ENCODE data around the gene MNAT1. TPM values are rescaled to one million over a fixed set of nuclear protein-coding genes. Genes with fewer than 3 reads are reported as not detected.

MNAT1 gene
- total RNA-seq, 1 experiment from 2014 or later = 79.7 TPM

- Histone ChIP-seq H3K27me3 (ENCODE audit: insufficient read depth, low read depth) (no peaks in the 10 kb centered on the region), H3K9me3 (ENCODE audit: insufficient read depth, low read depth) (no peaks in the 10 kb centered on the region), H3K4me3 (no peak overlapping the region), H3K36me3 (ENCODE audit: low read depth) (0 out of 2 replicates have a peak, but pooled peaks cover 3% of the 10 kb centered on the region), H3K4me1 (replicated peaks; ENCODE audit: insufficient read depth) (peaks cover 18% of the 10 kb centered on the region), H4K20me1 (ENCODE audit: insufficient read depth) (peaks cover 7% of the 10 kb centered on the region; the same call in 1 of the 2 replicates), H3F3A (ENCODE audit: insufficient read depth, low read depth) (no peaks in the 10 kb centered on the region; the same call in 1 of the 2 replicates), H3K27ac (no peak overlapping the region), H3K4me2 (no peak overlapping the region), H3K79me2 (ENCODE audit: low read depth) (peaks cover 52% of the 10 kb centered on the region), H2AFZ (no peak overlapping the region), H3K9me2 (ENCODE audit: insufficient read depth) (no peaks in the 10 kb centered on the region; the same call in 1 of the 2 replicates)
- ChIA-PET CTCF (no interaction called here), POLR2A (ENCODE audit: unreplicated experiment) (no interaction called here)
- intact Hi-C loops (cut with micrococcal nuclease; ENCODE audit: unreplicated experiment) = no loop called here
- TF ChIP-seq CTCF (conservative IDR thresholded peaks at IDR 0.05) (no peak), EZH2 (IDR thresholded peaks at IDR 0.05; ENCODE audit: low read depth) (no peak)
- no TSS peak for BruUV-seq (replicated peaks)
- no peak for DNase-seq
Observed at GRCh38 chr14:60786905-60787304, 52.3 kb downstream of the MNAT1 start.

- intact Hi-C loops (cut with micrococcal nuclease; ENCODE audit: unreplicated experiment) = no loop called here
- CTCF ChIA-PET = no interaction called here
- peaks cover 10% of the 10 kb centered on the region; the same call in 1 of the 2 replicates for H3K4me1 ChIP-seq (replicated peaks; ENCODE audit: insufficient read depth)
- H3K4me3 ChIP-seq = no peak overlapping the region
- POLR2A ChIA-PET (ENCODE audit: unreplicated experiment) = interaction anchor here (0.5 to 0.6 kb wide), 2 partner anchors 66 to 846 kb away, joined by 5 to 19 read pairs; partner anchors contain the start of gene SIX4
- no peaks in the 10 kb centered on the region; the same call in 1 of the 2 replicates for H3K9me2 ChIP-seq (ENCODE audit: insufficient read depth)
- no peaks in the 10 kb centered on the region; the same call in 1 of the 2 replicates for H3F3A ChIP-seq (ENCODE audit: insufficient read depth, low read depth)
- H3K9me3 ChIP-seq (ENCODE audit: insufficient read depth, low read depth) = no peaks in the 10 kb centered on the region
- DNase-seq = no peak
- no peak overlapping the region for H2AFZ ChIP-seq
- H4K20me1 ChIP-seq (ENCODE audit: insufficient read depth) = 0 out of 2 replicates have a peak, but pooled peaks cover 3% of the 10 kb centered on the region
- no peak overlapping the region for H3K4me2 ChIP-seq
- BruUV-seq (replicated peaks) = no TSS peak
- TF ChIP-seq EZH2 (IDR thresholded peaks at IDR 0.05; ENCODE audit: low read depth) = no peak
- no peak for TF ChIP-seq CTCF (conservative IDR thresholded peaks at IDR 0.05)
- 0 out of 2 replicates have a peak, but pooled peaks cover 10% of the 10 kb centered on the region for H3K36me3 ChIP-seq (ENCODE audit: low read depth)
- H3K27ac ChIP-seq = no peak overlapping the region
- no peaks in the 10 kb centered on the region for H3K27me3 ChIP-seq (ENCODE audit: insufficient read depth, low read depth)
- peaks cover 36% of the 10 kb centered on the region; the same call in 1 of the 2 replicates for H3K79me2 ChIP-seq (ENCODE audit: low read depth)
Observed at GRCh38 chr14:60789656-60790055, 55.1 kb downstream of the MNAT1 start.

GRCh38 chr14:60790850-60791249 lies 56.3 kb downstream of the MNAT1 start:
- H3K9me3 ChIP-seq (ENCODE audit: insufficient read depth, low read depth) = no peaks in the 10 kb centered on the region
- H4K20me1 ChIP-seq (ENCODE audit: insufficient read depth) = 0 out of 2 replicates have a peak, but pooled peaks cover 3% of the 10 kb centered on the region
- H3K79me2 ChIP-seq (ENCODE audit: low read depth) = peaks cover 28% of the 10 kb centered on the region; the same call in 1 of the 2 replicates
- TF ChIP-seq CTCF (conservative IDR thresholded peaks at IDR 0.05) (no peak), EZH2 (IDR thresholded peaks at IDR 0.05; ENCODE audit: low read depth) (no peak)
- DNase-seq = no peak
- no peaks in the 10 kb centered on the region; the same call in 1 of the 2 replicates for H3K9me2 ChIP-seq (ENCODE audit: insufficient read depth)
- no TSS peak for BruUV-seq (replicated peaks)
- no peak overlapping the region for H2AFZ ChIP-seq
- 0 out of 2 replicates have a peak, but pooled peaks cover 10% of the 10 kb centered on the region for H3K36me3 ChIP-seq (ENCODE audit: low read depth)
- no peaks in the 10 kb centered on the region; the same call in 1 of the 2 replicates for H3F3A ChIP-seq (ENCODE audit: insufficient read depth, low read depth)
- intact Hi-C loops (cut with micrococcal nuclease; ENCODE audit: unreplicated experiment) = no loop called here
- peaks cover 10% of the 10 kb centered on the region; the same call in 1 of the 2 replicates for H3K4me1 ChIP-seq (replicated peaks; ENCODE audit: insufficient read depth)
- H3K27me3 ChIP-seq (ENCODE audit: insufficient read depth, low read depth) = no peaks in the 10 kb centered on the region
- H3K4me2 ChIP-seq = no peak overlapping the region
- no peak overlapping the region for H3K4me3 ChIP-seq
- CTCF ChIA-PET = interaction anchor here (0.6 kb wide), 1 partner anchor 463 kb away, joined by 8 read pairs; no protein-coding TSS in a partner anchor
- POLR2A ChIA-PET (ENCODE audit: unreplicated experiment) = no interaction called here
- no peak overlapping the region for H3K27ac ChIP-seq

Measured in PC-9 (cell line).